Measurements from ENCODE around the gene TCEA2.
A peak's percentile ranks its signal among the peaks of the same experiment; 100 is the strongest.

TCEA2 gene

DNA sequence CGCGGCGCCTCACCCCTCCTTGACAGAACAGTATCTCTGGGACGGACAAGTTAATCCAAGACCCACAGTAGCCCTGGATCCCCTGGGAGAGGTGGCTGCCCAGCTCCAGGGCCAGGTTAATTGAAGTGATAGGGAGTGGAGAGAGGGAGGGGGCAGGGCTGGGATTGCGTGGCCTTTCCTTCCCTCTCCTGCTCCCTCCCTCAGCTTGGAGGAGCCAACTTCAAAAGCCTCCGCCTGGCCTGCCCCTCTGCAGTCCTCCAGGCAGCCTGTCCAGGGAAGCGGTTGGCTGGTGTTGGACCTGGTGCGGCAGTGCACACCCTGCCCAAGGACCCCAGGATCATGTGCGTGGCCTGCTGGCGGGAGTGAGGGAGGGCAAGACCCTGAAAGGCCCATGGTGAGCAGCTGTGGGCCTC is 27.1 kb upstream of the TCEA2 start, which contains the start of gene C20orf204:
Gene C20orf204, plus strand, starts transcription at position 250 of the 413 bp plus-strand sequence. Its CDS starts 142 bp downstream, at position 392.
- no peak for DNase-seq (ENCODE audit: low read depth in 2 of 2)

DNA sequence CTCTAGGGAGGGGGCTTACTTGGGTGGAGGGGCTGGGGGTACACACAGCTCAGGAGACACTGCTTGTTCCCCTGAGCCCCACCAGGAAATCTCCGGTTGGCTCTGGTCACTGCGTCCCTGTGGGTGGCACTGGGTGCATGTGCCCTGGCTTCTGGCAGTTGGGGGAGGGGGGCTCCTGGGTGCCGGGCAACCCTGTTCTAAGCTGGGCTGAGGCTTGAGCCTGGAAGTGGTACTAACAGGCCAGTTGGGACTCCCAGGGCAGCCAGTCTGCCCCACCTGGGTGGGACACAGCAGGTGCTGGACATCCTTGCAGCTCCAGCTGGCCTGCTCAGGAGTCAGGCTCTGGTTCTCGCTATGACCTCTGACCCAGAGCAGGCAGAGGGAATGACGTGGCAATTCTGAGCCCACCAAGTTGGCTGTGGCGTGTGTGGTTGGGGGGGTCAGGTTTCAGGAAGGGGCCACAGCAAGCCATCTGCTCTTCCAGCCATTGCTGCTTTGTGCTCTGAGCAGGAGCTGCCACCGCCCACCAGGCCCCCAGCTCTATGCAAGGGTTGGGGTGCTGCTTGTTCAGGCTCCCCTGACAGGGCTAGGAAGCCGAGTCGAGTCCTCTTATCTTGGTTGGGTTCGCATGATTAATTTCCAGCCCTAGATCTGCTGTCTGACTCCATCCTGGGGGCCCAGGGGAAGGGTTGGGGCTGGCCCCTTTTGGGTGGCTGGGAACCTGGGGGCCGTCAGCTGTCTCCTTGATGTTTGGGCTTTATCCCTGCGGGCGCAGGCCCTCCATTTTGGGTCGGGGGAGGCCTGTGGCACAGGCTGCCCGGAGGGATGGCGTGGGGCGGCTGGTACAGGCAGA is 26.4 kb upstream of the TCEA2 start:
- no peak for DNase-seq (ENCODE audit: low read depth in 2 of 2)

DNA sequence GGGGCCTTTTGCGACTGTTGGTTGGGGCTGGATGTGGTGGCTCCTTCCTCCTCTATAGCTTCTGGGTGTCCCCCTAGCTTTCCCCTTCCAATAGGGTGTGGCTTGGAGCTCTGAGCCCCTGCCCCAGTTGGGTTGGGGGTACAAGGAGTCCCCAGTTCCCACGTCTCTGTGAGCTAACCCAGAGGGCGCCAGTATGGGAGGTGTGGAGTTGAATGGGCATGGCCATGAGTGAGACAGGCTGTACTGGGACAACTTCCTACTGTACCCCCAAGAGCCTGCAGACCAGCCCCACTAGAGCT is 25.9 kb upstream of the TCEA2 start:
- DNase-seq (ENCODE audit: low read depth in 2 of 2): no peak

DNA sequence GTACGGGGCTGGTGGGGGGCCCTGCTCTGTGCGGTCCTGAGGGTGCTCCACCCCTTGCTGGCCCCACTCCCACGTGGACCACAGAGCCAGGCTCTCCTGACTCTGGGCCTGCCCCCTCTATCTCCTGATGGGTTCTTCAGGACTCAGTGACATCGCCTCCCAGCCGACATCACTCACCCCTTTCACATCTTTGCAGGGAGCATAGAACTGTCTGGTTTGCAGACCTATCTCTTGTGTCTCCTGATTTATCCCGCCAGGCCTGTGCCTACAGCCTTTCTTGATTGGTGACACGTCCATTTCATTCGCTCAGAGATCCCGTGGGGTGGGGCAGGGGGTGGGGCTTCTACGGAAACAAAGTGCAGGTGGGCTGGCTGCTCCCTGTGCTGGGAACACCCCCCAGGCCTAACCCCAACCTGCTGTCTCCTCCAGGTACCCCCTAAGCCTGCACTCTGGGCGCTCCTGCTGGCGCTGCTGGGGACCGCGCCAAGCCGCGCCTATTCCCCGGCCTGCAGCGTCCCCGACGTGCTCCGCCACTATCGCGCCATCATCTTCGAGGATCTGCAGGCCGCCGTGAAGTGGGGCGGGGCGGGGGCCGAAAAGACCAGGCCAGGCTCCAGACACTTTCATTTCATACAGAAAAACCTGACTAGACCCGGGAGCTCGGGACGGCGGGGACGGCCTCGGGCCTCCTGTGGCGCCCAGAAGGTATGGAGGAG is 25.3 kb upstream of the TCEA2 start:
- DNase-seq (ENCODE audit: low read depth in 2 of 2): no peak

DNA sequence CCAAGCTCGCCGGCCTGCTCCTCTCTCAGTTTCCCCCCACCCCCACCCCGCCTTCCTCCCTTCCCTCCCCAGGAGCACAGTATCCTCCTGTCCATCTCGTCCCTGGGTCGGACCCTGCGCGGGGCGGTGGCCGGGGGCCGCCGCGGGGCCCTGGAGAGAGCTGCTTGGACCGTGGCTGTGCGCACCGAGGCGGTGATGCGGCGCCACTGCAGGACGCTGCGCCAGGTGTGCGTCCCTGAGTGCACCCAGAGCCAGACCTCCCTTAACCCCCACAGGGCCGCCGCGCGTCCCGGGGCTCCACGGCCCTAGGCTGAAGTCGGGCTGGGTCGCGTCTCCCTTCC is 24.8 kb upstream of the TCEA2 start:
- DNase-seq (ENCODE audit: low read depth in 2 of 2): no peak

DNA sequence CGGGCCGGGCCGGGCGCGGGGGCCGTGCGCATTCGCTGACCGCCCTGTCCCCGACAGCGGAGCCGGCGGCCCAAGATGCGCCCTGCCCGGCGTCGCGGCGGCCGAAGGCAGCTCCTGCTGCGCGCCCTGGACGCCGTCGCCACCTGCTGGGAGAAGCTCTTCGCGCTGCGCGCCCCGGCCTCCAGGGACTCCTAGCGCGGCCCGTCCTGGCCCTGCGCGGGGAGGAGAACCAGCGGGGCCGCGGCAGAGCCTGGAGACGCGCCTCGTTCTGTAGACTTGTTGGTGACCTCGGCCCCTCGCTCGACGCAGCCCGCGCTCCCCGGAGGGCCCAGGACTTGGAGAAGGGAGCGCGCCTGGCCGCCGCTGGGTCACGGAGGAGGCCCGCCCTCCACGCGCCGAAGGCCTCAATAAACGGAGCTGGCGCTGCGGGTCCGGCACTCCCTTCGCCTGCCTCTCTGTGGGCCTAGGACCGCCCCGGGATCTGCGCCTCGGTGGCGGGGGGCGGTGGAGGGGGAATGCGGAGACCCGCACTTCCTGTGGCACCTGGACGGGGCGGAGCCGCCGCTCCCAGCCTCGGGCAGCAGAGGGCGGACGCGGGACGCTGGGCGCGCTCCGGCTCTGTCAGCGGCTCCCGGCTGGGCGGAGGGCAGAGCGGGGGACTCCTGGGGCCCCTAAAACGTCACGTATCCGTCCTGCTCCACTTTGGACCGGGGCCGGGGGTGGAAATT is 24.3 kb upstream of the TCEA2 start:
- peak; percentile 52 to 57 for DNase-seq (ENCODE audit: low read depth in 2 of 2)

DNA sequence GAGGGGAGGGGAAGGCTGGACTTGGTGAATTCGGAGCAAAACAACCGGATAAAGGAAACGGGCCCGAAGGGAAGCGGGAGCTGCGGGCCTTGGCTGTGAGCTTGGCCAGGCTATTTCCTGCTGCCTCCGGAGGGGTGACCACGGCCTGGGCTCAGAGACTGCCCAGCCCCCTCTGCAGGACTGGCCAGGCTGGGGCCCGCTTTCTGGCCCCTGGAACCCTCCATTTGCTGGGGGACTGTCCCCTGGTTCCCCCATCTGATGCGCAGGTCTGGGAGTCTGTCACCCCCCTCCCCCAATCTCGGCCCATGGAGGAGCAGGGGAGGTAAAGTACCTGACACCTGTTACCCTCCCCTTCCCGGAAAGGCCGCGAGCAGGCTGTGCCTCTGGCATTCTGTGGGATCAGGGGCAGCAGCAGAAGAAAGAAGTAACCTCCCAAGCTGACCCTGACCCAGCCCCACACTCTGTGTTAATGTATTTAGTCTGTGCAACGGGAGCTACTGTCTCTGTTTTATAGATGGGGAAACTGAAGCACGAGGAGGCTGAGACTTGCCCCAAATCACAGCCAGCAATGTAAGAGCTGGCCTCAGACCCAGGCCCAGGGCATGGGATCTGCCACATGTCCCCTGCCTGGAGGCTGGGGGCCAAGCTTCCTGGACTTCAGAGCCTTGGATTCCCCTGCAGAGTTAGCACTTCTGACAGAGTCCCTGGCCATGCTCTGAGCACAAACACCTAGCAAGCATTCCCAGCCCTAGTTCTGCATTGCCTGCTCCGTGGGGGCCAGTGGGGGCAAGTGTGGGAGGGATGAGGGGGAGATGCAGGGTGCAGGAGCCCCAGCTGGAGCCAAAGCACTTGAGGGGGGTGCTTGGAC is 23.5 kb upstream of the TCEA2 start:
- no peak for DNase-seq (ENCODE audit: low read depth in 2 of 2)

DNA sequence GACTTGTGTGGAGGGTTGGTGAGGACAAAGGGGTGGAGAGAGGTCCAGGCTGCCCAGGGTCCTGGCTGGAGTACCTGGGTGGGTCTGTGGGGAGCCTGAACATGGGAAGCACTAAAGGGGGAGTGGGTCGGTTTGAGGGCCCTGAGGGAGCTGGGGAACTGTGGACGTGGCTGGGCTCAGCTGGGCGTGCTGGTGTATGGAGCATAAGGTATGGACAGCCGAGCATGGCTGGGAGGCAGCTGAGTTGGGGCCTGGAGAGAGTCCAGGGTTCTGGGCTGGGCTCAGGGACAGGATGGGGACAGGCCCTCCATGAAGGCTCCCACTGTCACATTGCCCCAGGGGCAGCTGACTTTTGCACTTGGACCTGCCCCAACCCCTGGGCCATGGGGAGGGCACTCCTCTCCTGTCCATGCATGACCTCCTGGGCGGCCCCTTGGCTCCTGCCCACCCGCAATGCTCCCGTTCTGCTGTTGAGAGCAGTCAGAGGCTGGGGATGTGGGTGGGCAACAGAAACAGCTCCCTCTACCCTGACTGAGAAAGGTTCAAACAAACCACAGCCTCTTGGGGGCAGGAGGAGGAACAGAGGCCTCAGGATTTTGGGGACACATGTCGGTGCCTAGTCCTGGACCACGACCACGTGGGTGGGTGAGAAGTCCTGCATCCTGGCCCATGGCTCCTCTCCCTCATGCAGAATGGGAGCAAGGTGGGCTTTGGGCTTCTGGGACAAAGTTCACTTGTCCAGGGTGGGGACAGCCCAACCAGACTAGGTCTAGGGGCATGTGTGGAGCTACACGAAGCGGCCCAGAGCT is 22.6 kb upstream of the TCEA2 start:
- no peak for DNase-seq (ENCODE audit: low read depth in 2 of 2)

DNA sequence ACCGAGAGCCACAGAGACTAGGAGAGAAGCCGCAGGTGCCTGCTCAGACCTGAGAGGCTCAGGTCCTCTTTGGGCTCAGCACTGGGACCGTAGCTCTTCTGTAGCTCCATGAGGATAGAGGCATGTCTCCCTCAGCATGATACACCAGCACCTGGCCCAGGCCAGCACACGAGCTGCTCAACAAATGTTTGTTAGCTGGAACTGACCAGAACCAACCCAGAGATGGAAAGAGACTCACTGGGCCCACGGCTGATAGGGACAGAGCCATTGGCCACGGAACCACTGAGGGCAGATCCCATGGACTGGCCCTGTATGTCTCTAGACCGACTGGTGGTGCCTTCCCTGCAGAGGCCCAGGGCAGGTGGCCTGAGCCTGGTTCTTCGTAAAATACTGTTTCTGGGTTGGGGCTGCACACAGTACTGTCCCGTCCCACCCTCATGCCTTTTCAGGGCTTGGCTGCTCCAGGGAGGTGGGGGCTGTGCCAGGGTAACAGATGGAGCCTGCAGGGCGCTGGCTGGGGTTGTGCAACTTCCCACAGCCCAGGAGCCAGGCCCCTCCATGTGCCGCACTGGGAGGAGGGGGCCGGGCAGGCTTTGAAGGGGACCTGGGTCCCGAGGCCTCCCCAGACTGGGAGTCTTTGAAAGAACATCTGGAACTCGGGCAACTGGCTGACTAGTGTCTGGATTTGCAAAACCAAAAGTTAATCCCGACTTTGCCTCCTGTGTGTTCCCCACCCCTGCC is 21.8 kb upstream of the TCEA2 start:
- DNase-seq (ENCODE audit: low read depth in 2 of 2): no peak

DNA sequence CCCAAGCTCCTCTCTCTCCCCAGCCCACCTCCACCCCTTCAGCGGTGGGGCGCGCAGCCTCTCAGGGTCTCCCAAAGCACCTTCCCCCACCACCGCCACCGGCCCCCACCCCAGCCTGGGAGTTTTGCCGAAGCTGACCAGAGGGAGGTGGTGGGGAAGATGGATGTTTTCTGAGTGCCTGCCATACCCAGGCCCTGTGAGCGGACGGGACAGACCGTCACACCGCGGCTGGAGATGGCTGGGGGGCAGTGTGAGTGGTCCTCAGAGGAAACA is 21.3 kb upstream of the TCEA2 start:
- DNase-seq (ENCODE audit: low read depth in 2 of 2): no peak

DNA sequence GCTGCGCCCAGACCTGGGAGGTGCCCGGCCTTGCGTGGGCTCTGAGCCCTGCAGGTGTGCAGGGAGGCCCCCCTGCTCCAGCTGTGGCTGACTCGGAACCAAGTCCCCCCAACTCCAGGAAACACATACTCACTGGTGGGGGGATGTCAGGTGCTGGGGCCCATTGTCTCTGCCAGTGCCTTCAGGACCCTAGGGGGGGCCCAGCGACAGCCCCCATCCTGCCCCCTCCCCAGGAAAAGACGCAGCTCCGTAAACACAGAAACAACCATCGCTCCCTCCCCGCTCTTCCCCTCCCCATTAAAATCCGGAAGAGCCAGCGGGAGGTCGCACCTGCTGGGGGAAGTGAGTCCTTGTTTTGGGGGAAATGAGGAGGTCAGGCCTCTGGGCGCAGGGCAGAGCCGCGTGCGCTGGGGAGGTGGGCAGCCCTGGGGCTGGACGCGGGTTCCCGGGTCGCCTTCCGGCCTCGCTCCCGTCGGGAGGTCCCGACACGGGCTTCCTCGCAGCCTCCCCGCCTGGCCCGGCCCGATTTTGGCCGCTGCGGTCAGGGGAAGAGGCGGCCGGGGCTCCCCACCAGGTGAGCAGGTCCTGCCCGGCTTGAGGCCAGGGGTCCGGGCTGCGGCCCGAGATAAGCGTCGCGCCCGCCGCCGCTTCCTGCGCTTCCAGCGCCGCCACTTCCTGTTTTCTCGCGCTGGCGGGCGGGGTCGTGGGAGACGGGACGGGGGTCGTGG is 20.8 kb upstream of the TCEA2 start:
- no peak for DNase-seq (ENCODE audit: low read depth in 2 of 2)

DNA sequence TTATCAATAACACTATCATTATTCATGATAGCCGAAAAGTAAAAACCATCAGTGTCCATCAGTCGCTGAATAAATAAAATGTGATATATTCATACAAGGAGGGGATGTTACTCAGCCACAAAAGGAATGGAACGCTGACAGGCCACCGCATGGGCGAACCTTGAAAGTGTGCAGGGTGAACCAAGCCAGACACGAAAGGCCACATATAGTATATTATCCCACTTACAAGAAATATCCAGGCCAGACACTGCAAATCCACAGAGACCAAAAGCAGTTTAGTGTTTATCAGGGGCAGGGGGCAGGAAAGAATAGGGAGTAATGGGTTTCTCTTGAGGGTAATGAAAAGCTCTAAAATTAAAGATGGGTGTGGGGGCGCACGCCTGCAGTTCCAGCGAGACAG is 19.2 kb upstream of the TCEA2 start:
- DNase-seq (ENCODE audit: low read depth in 2 of 2): no peak

DNA sequence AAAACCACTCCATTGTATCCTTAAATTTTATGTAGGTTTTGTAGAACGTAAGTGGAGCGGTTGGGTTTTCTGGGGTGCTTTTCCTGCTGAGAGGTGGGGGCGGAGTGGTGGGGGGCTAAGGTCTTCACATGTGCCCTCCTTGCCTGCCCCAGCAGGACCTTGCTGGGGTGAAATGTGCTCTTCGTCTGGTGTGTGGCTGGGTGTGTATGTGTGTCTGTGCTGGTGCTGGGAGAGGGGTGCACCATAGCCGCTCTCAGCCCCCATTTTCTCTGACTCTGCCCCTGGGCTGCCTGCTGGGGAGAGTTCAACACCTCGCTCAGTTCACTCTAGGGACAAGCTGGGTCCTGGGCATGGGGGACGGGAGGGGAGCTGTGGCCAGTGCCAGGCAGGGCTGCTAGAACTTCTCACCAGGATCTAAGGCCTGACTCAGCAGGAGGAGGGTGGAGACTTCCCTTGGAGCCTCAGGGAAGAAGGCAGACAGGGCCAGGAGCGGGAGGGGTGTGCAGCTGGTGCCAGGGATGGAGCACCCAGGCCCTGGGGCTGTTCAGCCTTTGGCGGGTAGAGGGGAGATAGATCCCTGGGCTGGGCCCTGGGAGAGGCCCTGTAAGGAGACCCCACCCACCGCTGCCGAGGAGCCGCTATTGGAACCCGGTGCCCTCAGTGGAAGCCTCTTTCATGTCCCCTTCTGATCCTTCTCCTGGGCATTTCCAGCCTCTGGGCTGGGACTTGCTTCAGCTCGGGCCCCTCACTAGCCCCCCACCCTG is 18.3 kb upstream of the TCEA2 start:
- DNase-seq (ENCODE audit: low read depth in 2 of 2): no peak

DNA sequence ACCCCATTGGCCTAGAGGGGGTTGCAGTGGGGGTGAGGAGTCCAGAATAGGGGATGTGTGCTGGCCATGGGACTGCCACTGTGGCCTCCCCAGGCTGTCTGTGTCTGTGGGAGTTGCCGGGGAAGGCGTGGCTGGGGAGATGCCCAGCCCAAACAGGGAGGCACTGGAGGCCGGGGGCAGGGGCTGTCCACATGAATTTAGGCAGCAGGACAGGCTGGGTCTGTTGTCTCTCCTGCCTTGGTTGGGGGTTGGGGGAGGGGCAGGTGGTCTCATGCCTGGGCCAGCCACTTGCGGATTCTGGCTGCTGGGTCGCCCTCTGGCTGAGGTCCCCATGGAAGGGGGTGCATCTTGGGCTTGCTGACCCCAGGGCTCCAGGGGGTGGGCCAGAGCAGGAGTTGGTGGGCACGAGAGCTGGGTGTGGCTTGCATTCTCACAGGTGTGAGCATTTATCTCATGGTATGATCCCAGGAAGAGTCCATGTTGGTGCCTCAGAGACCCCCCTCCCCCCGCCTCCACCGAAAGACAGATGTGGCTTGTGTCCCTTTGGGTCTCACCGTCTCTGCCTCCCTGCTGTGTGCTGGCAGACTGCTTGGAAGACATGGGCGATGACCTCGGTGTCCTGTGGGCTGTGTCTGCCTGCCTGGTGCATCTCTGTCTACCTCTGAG is 17.5 kb upstream of the TCEA2 start:
- no peak for DNase-seq (ENCODE audit: low read depth in 2 of 2)

DNA sequence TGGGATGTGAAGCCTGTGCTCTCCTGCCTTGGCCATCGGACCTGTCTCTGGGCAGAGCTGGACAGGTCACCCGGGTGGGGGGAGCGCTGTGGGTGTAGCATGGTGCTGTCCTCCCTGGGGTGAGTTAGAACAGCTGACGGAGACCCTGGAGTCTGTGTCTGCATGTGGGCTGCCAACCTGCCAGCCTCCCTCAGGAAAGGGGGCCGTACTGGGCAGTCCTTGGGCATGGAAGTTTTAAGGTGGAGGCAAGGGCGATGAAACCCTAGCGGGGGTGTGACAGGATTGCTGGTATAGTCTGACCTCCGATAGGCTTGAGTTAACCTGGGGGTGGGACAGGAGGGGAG is 16.0 kb upstream of the TCEA2 start:
- DNase-seq (ENCODE audit: low read depth in 2 of 2): no peak

DNA sequence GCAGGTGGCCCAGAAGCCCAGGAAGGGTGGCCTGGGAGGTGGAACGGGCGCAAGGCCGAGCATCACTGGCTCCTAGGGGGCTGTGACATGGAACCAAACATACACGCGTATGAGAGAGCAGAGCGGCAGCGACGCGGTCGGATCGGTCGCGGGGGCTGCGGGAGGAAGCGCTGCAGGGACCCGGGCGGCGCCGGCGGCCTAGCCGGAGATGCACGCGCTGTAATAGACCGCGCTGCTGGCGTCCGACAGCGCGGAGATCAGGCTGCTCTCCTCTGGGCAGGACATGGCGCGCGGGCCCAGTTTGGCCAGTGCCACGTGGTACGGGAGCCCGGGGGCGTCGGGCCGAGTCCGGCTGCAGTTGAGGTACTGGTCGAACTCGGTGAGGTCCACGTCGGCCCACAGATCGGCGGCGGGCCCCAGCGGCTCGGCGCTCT is 15.0 kb upstream of the TCEA2 start:
- no peak for DNase-seq (ENCODE audit: low read depth in 2 of 2)

DNA sequence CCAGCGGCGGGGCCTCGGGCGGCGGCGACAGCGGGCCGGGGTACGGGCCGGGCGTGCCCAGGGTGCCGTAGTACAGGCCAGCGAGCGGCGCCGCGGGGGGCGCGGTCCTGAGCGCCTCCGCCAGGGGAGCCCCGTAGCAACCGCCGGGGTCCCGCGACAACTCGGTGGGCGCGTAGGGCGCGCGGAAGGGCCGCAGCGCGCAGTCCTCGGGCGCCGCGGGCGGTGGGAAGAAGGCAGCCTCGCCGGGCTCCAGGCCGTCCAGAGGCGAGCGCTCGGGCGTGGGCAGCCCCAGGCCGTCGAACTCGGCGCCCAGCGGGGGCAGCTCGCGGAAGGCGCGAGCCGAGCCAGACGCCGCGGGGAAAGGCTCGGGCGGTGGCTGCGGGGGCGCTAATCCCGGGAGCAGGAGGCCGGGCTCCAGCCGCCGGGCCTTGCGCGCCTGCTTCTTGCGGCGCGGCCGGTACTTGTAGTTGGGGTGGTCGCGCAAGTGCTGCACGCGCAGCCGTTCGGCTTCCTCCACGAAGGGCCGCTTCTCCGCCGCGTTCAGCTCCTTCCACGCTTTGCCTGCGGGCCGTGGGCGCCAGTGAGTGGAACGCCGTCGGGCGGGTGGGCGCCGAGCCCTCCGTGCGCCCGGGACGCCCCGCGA is 14.5 kb upstream of the TCEA2 start:
- DNase-seq (ENCODE audit: low read depth in 2 of 2): no peak

Data from stimulated activated CD8-positive, alpha-beta memory T cell treated with anti-CD3 and anti-CD28 coated beads, Interleukin-15, amount 100 ng/mL, for 4 hours (primary cell).